ENCODE measurements around the gene SF3B2.
"Not testable (repeated sequence)": the region's sequence is repeated elsewhere in the genome, so short reads cannot be mapped to it uniquely, and the experiment has no call there.

The SF3B2 gene

GRCh38 chr11:66106786-66107599 lies 54.8 kb downstream of the SF3B2 start:
- DNase-seq (ENCODE audit: low read depth), result no peak

- no peak for DNase-seq (ENCODE audit: low read depth)
Observed at GRCh38 chr11:66107600-66108510, 55.7 kb downstream of the SF3B2 start.

GRCh38 chr11:66109294-66109693 lies 57.1 kb downstream of the SF3B2 start:
- DNase-seq (ENCODE audit: low read depth), result no peak

- DNase-seq (ENCODE audit: low read depth), result no peak
Observed at GRCh38 chr11:66111158-66111557, 59.0 kb downstream of the SF3B2 start.

GRCh38 chr11:66112041-66112491 lies 59.9 kb downstream of the SF3B2 start:
- no peak for DNase-seq (ENCODE audit: low read depth)

GRCh38 chr11:66112601-66113499 lies 60.7 kb downstream of the SF3B2 start:
- no peak for DNase-seq (ENCODE audit: low read depth)

- not testable (repeated sequence) for DNase-seq (ENCODE audit: low read depth)
Observed at GRCh38 chr11:66114957-66115356, 62.8 kb downstream of the SF3B2 start.

GRCh38 chr11:66115638-66116301 lies 63.6 kb downstream of the SF3B2 start:
- DNase-seq (ENCODE audit: low read depth), result no peak

- DNase-seq (ENCODE audit: low read depth), result no peak
Observed at GRCh38 chr11:66116576-66117361, 64.6 kb downstream of the SF3B2 start.

GRCh38 chr11:66118847-66119246 lies 66.7 kb downstream of the SF3B2 start:
- no peak for DNase-seq (ENCODE audit: low read depth)
